GM23248 (cell line): Measurements from ENCODE around the gene RAD51D.

Experiments used
- EZH2 ChIP-seq: fragments of 200-600 bp; sonication (generic); IDR thresholded peaks from 2 replicates; pipeline ENCODE4 v1.6.1; 2018; ENCODE audit warnings: antibody characterized with exemption, mild to moderate bottlenecking; ENCODE audit not compliant: insufficient read depth, poor library complexity, severe bottlenecking
- EZH2phosphoT487 ChIP-seq: fragments of 200-600 bp; sonication (generic); IDR thresholded peaks from 2 replicates; pipeline ENCODE4 v1.6.1; 2018; ENCODE audit warnings: antibody characterized with exemption, moderate library complexity, mild to moderate bottlenecking, low read depth; ENCODE audit not compliant: insufficient read depth

GRCh38 chr17:35053204-35053603 lies 66.5 kb downstream of the RAD51D start:
- TF ChIP-seq EZH2: no peak
- TF ChIP-seq EZH2phosphoT487: no peak
